M059J (cell line): ENCODE data around the gene AOX1. TPM values are rescaled to one million over a fixed set of nuclear protein-coding genes. Genes with fewer than 3 reads are reported as not detected.
"Not testable (repeated sequence)": the region's sequence is repeated elsewhere in the genome, so short reads cannot be mapped to it uniquely, and the experiment has no call there.

ENCODE experiments used
- DNase-seq: peaks from one replicate; pipeline ENCODE4 v3.0.0-alpha.2; 2012; ENCODE audit warnings: low read depth
- total RNA-seq: library from RNA; depleted of rRNA; stranded (reverse); fragments of >200 nt; shearing (Covaris generic); gene quantifications from 2 replicates; pipeline ENCODE4 v1.2.3, GENCODE V29; 2014

Gene AOX1
- total RNA-seq, 1 experiment from 2014 or later, result 18.7 TPM

- no peak for DNase-seq
These were observed 16.8 kb downstream of the AOX1 start for GRCh38 chr2:200602584-200602983.

DNA sequence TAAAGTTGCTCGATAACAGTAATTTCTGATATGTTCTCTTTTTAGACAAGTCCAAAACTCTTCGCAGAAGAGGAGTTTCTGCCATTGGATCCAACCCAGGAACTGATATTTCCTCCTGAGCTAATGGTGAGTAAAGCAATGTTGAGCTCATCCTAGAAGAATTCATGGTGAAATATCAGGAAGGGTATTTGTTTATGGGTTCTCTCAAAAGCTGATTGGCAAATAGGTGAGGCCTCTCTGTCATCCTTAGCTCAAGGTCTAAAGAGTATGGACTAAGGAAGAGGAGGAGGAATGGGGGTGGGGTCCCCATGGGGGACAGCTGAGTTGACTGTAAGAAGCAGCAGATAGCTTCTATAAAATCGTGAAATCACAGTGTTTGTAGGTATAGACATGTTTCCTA, 18.2 kb downstream of the AOX1 start:
- DNase-seq, result peak; percentile 79

- DNase-seq, result peak; percentile 61
These were observed 18.9 kb downstream of the AOX1 start for GRCh38 chr2:200604571-200605255.

- DNase-seq, result no peak
These were observed 22.7 kb downstream of the AOX1 start for GRCh38 chr2:200608341-200609027.

GRCh38 chr2:200609028-200609614, 23.3 kb downstream of the AOX1 start:
- DNase-seq, result peak; percentile 92

DNA sequence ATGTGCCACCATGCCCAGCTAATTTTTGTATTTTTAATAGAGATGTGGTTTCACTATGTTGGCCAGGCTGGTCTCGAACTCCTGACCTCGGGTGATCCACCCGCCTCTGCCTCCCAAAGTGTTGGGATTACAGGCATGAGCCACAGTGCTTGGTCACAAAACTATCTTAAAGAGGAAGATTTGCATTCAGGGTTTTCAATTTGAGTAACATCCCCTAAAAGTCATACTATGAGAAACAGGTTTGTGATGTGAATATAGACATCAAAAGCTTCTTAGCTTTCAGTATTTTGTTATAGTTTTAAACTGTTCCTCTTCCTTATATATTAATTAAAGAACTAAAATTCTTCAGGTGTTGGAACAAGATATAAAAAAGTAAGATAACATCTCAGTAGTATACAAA, 24.4 kb downstream of the AOX1 start:
- DNase-seq, result not testable (repeated sequence)

DNA sequence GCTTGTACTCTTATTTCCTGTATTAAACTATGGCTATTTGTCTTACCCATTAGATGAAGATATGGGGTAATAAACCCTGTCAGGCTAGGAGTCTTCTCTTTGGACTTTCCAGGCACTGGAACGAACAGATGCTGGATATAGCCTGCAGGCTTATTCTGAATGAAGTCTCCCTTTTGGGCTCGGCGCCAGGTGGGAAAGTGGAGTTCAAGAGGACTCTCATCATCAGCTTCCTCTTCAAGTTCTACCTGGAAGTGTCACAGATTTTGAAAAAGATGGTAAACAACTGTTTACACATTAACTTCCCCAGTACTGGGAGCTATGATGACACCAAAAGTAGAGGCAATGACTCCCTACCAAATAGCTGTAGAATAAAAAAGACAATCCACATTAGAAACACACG, 27.9 kb downstream of the AOX1 start:
- DNase-seq, result peak; percentile 68

DNA sequence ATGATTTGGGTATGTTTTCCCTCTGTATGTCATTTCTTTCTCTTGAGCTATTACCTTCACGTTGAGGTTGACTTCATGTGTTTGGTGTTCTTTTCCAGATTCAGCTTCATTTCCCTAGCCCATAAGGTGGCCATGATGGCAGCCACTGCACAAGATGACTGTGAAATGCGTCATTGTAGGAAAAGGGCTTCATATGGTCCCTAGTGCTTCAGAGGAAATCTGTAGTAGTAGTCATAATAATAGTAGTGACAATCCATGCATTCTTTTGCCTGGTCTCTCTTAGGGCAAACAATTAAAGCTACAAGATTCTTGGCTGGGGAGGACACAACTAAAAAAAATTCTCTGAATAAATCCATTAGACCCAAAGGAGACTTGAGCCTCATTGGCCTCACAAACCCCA, 28.4 kb downstream of the AOX1 start:
- no peak for DNase-seq

- DNase-seq, result peak; percentile 90
These were observed 29.4 kb downstream of the AOX1 start for GRCh38 chr2:200615247-200615646.

GRCh38 chr2:200616193-200616592, 30.4 kb downstream of the AOX1 start:
- peak; percentile 45 for DNase-seq

DNA sequence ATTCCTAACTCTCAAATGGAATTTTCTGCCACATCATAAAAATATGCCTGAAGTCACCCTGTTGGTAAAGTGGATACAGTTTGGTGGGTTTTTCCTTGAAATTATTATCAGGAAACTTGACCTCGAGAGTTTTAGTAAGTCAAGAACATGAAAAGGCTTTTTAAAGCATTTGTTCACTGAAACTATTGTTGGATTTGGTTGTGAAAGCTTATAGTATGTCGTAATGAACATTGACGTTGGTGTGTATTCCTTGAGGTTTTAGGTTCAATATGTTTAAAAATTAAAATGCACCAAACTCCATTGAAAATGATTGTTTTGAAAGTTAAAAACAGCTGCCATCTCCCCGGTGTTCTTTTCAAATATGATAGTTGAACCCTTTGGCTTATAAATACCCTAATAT, 30.8 kb downstream of the AOX1 start:
- DNase-seq, result no peak

GRCh38 chr2:200617156-200618053, 31.6 kb downstream of the AOX1 start:
- no peak for DNase-seq

GRCh38 chr2:200618054-200618419, 32.2 kb downstream of the AOX1 start:
- DNase-seq, result no peak

DNA sequence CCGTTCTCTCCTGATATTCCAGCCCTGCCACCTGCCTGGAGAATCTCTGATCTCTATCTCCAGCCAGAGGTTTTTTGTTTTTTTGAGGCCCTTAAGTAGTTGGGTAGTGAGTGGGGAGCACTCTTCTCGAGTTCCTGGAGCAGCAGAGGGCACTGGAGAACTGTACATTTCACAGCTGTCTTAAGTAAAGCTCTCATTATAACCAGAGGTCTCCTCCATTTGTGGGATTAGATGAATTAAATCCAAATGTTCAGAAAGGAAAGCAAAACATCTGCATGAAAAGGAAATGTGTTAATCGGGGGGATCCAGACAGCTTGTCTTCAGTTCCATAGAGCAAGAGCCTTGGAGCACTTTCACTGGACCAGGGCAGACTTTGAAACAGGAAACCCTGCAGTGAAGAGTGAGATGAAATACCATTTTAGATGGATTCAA, 32.8 kb downstream of the AOX1 start:
- peak; percentile 53 for DNase-seq

GRCh38 chr2:200619279-200619678, 33.5 kb downstream of the AOX1 start:
- peak; percentile 42 for DNase-seq

- no peak for DNase-seq
These were observed 35.0 kb downstream of the AOX1 start for GRCh38 chr2:200620606-200621390.

DNA sequence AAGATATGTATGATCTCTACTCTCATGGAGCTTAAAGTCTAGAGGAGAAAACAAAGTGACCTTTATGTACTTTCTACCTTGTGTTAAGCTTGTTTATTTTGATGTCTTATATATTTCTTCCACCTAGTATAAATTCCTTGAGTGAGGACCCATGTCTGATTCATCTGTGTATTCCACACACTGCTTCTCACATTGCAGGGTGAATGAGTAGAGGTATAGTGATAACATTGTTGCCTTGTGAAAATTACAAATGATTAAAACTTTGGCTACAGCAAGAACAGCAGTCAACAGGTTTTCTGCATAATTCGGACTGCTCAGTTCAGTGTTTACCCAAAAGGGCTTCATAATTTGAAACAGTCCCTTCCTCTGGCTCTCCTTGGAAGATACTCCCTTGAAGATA, 36.3 kb downstream of the AOX1 start:
- no peak for DNase-seq

GRCh38 chr2:200624026-200624425, 38.2 kb downstream of the AOX1 start:
- peak; percentile 45 for DNase-seq

DNA sequence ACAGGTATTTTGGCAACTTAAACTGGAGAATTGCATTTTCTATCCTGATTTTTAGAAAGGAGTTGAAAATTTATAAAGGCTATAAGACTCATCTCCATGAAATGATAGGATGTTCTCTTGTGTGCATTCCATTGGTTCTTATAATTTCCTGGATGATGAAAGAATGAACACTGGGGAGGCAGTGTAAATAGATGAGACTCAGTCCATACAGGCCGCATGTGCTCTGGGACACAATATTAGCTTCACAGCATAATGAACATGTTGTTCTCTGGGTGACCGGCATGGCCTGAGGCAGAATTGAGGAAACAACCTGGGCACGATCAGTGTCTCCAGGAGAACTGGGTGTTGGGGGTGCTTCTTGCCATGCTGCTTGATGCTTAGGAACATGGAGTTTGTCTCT, 38.8 kb downstream of the AOX1 start:
- DNase-seq, result peak; percentile 71

GRCh38 chr2:200625282-200625681, 39.5 kb downstream of the AOX1 start:
- no peak for DNase-seq

DNA sequence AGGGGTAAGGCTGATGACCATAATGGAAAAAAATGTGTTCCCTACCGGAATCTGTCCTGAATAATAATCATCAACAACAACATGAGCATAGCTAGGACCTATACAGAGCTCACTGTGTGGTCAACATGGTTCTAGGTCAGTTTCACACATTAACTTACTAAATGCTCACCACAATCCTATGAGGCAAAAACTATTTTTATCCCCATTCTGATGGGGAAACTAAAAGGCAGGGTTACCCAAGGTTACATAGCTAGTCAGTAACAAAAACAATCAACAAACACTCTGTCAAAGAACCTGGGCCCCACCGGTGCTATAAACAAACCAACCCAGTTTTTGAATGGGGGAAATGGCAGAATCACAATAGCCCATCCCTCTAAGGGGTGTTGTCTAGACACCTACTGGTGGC, 40.1 kb downstream of the AOX1 start:
- peak; percentile 67 for DNase-seq
